COLO829 (cell line): Measurements from ENCODE around the gene RNPS1.

Experiments used
- DNase-seq: peaks from one replicate; pipeline ENCODE4 v3.0.0; 2012; ENCODE audit warnings: low spot score

The RNPS1 gene, protein sequence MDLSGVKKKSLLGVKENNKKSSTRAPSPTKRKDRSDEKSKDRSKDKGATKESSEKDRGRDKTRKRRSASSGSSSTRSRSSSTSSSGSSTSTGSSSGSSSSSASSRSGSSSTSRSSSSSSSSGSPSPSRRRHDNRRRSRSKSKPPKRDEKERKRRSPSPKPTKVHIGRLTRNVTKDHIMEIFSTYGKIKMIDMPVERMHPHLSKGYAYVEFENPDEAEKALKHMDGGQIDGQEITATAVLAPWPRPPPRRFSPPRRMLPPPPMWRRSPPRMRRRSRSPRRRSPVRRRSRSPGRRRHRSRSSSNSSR

GRCh38 chr16:2267913-2268666 is at the start of gene RNPS1:
TSS of gene RNPS1 (minus strand) at chr16:2268126. CDS start at chr16:2264643, 3,483 bp downstream.
- DNase-seq: peak; percentile 95

DNA sequence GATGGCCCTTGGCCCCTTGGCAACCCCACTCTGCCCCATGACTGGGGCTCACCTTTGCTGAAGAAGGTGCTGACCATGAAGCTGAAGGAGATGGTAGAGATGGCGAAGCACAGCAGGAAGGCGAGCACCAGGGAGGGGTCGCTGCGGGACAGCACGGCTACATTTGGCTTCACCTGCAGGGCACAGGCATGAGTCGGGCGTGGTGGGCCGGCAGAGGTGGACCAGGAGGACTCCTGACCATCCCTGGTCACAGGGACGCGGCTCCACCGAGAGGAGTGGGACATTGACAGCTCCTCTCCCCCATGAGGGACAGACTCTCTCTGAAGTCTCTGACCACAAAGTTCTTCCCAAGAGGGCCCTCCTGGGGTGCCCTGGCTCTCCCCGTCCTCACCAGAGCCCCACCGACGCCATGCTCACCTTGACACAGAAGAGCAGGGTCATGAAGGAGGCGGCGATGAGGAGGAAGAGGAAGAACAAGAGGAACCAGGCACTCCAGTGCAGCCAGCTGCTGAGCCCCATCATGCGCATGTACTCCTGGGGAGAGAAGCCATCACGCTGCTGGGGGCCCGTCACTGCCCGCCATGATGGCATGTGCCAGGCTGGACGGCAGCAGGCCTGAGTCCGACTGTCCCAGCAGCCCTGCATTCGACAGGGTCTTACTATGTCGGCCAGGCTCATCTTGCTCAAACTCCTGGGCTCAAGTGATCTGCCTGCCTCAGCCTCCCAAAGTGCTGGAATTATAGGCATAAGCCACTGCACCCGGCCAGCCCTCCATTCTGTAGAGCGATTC is 49.5 kb upstream of the RNPS1 start:
- DNase-seq: no peak

- DNase-seq: no peak
Measured at GRCh38 chr16:2308089-2308962, 40.4 kb upstream of the RNPS1 start.

DNA sequence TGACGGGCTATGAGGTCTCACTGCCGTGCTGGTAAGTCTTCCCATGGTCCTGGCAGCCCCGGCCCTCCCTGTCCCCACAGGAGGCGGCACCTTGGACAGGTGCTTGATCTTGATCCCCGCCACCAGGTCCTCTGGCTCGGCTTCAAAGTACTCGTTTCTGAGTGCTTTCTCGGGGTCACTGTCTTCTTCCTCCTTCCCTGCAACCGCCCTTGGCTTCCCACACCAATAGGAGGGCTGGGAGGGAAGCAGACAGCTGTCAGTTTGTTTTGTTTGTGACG is 31.9 kb upstream of the RNPS1 start:
- no peak for DNase-seq

- DNase-seq: no peak
Measured at GRCh38 chr16:2299121-2299914, 31.4 kb upstream of the RNPS1 start.

- DNase-seq: no peak
Measured at GRCh38 chr16:2298621-2299020, 30.7 kb upstream of the RNPS1 start.

DNA sequence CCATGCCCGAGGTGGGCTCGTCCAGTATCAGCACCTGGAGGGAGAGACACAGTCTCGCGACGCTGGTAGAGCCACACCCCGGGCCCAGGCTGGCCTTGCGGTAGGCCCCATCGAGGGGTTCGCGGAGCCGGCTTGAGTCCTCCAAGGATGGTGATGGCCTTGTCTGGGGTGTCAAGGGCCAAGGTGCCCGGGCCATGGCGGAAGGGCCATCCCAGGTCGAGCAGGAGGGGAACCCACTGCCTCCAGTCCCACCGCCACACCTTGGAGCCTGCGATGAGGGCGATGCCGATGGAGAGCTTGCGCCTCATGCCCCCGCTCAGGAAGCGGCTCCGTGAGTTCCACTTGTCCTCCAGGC is 29.6 kb upstream of the RNPS1 start:
- DNase-seq: no peak

DNA sequence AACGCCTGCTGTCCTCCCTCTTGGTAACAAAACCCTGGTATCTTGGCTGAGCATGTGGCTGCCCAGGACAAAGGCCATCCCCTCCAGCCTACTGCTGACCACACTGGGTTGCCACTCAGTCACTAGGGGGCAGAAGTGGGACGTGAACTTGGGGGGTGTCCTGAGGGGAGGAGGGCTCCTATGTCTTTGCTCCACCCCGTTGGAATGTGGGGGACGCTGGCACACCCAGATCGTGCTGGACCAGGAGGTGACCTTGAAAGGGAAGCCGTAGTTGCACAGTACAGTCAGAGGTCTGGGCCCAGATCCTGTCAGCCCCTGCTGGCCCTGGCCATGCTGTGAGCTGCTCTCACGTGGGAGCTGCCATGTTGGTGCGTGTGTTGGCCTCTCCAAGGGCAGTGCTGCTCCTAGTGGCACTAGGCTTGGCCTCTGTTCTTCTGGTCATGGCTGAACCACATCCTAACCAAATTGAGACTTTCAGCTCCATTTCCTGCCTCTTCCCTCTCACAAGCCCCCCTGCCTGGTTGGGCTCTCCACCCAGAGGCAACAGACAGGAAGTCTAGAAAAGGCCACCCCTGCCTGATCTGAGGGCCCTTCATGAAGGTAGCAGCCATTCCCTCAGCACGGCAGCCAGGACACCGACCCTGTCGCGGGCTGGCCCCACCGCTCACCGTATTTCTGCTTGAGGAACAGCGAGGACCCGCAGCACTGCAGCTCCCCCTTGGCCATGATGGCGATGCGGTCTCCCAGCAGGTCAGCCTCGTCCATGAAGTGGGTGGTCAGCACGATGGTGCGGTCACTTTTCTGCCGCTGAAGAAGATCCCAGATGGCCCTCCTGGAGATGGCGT is 29.0 kb upstream of the RNPS1 start:
- DNase-seq: no peak

GRCh38 chr16:2295056-2295798 is 27.3 kb upstream of the RNPS1 start:
- no peak for DNase-seq

GRCh38 chr16:2292221-2292620 is 24.3 kb upstream of the RNPS1 start:
- no peak for DNase-seq

DNA sequence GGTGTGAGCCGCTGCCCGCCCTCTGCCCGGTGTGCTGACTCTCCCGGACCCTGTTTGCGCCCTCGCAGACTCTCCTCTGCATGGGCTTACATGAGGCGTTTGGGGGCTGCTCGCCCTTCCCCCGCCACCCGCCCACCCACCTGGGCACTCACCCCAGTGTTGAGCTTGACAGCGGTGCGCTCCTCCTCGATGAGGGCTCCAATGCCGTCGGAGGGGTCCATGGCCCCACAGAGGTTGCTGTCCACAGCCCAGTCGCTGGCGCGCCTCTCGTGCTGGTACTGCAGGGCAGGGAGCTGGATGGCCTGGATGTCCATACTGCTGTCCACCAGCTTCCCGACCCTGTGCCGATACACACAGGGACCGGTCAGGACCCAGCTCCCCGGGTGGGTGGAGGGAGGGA is 21.4 kb upstream of the RNPS1 start:
- no peak for DNase-seq

- no peak for DNase-seq
Measured at GRCh38 chr16:2288726-2289125, 20.8 kb upstream of the RNPS1 start.

GRCh38 chr16:2287916-2288547 is 20.1 kb upstream of the RNPS1 start:
- no peak for DNase-seq

GRCh38 chr16:2286550-2286949 is 18.6 kb upstream of the RNPS1 start:
- DNase-seq: no peak

DNA sequence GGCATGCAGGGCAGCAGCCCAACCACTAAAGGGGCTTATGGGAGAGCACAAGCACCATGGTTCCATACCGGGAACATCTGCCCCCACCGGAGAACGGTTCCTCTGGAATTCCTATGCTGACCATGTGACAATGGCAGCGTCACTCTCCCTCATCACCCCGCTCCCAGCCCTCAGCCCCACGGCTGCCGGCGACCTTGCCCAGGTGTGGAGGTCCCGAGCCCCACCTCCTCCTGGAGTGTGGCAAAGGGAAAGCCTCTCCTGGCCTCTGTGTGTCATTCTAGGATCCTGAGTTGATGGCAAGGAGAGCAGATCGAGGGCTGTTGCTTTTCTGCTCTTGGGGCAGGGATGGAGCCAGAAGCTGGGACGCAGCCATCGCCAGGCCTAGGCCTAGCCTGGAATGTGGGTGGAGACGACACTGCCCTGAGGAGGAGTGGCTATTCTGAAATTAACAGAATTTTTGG is 17.8 kb upstream of the RNPS1 start:
- DNase-seq: no peak

GRCh38 chr16:2284797-2285576 is 17.1 kb upstream of the RNPS1 start:
- DNase-seq: no peak

DNA sequence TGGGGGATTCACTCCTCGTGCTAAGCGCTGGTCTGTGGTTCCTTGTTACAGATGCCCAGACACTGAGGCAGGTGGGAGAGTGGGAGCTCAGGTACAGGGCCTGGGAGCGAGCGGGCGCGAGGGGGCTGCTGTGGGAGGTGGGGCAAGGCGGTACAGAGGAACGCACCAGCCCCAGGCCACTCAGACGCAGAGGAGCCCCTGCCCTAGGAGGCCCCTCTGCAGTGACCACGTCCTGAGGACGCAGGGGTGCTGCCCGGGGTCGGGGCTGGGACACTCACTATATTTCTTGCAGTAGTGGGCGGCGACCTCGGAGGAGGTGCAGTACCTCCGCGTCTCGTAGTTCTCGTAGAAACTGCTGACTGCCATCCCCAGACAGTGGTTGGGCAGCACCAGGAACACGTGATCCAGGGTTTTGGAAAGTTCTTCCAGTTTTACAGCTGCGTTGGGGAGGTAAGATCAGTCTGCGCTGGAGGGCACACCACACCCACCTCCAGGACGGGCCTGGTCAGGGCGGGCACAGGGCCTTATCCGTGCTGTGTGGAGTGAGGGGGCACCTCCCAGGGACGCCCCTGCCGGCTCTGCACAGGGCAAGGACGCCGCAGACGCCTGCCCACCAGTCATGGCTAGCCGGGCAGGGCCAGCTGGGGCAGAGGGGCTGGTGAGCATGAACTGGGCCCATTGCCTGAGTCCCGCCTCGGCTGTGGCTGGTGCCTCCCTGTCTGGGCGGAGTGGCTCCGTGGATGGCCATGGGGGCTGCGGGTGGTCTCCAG is 16.3 kb upstream of the RNPS1 start:
- DNase-seq: no peak
